ENCODE data around the gene SQOR.

DNA sequence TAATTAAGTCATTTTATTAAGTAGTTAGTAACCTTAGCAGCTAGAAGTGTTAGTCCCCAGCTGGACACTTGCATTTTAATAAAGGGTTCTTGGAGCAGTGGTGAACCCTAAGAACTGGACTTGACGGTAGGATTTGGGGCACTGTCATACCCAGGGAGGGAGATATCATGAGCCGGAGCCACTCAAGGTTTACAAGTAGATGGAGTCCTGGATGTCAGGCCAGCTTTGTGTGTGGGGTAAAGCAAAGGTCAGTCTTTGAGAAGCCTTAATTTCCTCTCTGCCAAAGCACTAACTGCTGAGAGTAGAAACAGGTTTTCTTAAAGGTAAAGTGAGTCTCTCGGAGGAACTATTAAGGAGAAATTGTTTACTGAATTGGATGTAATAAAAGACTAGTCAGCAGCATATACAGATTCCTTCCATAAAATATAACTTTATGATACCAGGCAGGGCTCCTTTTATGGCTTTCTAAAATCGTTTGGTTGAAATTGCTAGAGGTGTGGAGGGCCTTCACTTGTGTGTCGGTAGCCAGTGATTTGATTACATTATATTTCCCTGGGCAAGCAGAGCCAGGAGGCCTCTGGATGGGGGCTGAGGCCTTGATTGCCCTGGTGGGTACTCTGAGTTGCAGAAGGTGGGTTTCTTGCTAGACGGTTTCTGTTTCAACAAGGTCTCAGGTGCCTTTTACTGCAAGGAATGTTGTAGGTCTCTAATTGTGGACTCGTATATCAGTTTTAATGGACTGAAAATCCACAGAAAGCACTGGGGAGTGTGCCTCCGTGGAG, 23.1 kb downstream of the SQOR start:
- TF ChIP-seq, protein P1, sequence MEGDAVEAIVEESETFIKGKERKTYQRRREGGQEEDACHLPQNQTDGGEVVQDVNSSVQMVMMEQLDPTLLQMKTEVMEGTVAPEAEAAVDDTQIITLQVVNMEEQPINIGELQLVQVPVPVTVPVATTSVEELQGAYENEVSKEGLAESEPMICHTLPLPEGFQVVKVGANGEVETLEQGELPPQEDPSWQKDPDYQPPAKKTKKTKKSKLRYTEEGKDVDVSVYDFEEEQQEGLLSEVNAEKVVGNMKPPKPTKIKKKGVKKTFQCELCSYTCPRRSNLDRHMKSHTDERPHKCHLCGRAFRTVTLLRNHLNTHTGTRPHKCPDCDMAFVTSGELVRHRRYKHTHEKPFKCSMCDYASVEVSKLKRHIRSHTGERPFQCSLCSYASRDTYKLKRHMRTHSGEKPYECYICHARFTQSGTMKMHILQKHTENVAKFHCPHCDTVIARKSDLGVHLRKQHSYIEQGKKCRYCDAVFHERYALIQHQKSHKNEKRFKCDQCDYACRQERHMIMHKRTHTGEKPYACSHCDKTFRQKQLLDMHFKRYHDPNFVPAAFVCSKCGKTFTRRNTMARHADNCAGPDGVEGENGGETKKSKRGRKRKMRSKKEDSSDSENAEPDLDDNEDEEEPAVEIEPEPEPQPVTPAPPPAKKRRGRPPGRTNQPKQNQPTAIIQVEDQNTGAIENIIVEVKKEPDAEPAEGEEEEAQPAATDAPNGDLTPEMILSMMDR (IDR thresholded peaks at IDR 0.05; ENCODE audit: low read depth, low read length): no peak
- TF ChIP-seq EZH2phosphoT487 (IDR thresholded peaks at IDR 0.05; ENCODE audit: low read depth): no peak

Data from OCI-LY3 (cell line).